Iris pigment epithelial cell (primary cell): Measurements from ENCODE around the gene PRKCQ.

Experiments used
- DNase-seq: peaks from one replicate; pipeline ENCODE4 v3.0.0-alpha.2; 2011; ENCODE audit warnings: low read depth

PRKCQ gene

DNA sequence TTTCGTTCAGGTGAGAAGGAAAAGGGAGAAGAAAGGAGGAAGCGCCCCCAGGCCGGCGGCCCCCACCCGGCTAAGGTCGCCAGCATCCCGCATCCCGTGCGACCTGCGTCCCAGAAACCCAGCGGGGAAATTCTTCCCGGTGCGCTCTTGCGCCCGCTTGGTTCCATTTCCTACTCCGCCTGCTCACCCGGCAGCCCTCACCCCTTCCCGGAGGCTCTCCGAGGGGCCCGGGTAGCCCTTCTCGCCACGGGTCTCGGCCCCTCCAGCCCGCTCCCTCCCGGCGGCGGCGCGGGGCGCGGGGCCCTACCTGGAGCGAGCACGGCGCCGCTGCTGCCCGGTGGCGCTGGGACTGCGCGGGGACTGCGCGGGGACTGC, at the start of gene PRKCQ:
Gene PRKCQ, minus strand, starts transcription at position 373 of the 375 bp plus-strand sequence. CDS start 65,141 bp downstream, outside the sequence.
- peak; percentile 22 for DNase-seq

DNA sequence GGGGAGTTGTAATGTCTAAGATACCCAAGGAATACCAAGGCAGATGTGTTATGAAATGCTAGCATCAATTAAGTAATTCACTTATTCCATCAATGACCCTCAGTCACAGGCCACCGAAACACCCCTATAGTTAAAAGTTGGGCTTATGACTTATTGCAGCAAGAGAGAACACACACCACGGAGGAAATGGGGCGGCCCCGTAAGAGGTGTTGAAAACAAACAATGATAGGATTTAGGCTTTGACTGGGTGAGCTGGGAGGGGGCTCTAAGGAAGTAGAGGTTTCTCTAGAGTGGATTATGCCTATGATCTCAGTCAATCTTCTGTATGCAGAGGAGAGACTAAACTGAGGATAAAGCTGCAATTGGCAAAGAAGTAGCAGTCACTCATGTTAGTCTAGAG, 45.4 kb upstream of the PRKCQ start:
- DNase-seq = no peak

DNA sequence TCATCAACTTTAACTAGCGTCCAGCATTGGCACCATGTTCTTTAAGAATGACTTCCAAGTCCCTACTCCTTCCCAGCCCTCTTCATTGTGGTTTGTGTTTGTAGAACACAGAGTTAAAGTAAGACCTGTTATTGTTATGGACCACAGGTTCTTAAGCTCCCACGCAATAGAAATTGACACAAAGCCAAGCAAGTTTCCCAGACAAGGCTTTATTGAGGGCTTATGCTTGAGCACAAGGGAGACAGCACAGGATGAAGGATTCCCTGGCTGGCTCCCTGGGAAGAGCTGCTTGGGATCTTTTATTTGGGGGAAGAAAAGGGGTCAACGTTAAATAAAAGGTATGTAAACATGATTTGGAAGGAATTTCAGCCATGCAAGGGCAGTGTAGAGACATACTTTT, 44.3 kb upstream of the PRKCQ start:
- peak; percentile 7 for DNase-seq

DNA sequence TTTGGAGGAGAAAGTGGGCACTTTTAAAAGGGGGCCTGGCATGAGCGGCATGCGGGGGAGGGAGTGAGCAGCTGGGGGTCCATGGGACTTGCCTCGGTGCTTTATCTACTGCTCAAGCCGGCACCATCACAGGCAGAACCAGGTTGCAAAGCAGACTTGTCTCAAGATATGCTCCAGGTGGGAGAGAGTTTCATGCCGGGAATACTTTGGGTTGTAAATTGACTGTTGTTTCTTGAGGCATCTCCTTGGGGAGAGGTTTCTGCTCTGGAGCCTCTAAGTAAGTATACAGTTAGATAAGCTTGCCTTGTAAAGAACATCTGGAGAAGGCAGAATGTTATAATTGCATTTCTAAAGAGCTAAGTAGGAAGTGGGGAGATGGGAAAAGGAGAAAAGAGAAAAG, 42.8 kb upstream of the PRKCQ start:
- no peak for DNase-seq

DNA sequence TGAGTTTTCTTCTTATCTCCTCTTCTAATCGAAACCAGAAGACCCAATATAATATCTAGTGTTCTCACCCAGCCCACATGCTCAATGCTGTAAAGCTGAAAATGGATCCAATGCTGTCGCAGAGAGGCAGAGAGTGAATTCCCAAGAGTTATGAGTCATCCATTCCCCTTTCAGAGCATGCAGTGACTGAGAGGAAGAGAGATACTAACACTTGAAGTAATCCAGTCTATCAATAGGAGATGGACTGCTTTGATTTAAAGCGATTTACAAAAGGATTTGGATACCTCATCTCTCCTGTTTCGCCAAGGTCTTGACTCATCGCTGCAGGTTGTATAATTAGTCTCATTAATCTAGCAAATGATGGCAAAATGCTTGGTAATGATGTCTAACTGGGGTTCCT, 41.5 kb upstream of the PRKCQ start:
- DNase-seq = peak; percentile 27

DNA sequence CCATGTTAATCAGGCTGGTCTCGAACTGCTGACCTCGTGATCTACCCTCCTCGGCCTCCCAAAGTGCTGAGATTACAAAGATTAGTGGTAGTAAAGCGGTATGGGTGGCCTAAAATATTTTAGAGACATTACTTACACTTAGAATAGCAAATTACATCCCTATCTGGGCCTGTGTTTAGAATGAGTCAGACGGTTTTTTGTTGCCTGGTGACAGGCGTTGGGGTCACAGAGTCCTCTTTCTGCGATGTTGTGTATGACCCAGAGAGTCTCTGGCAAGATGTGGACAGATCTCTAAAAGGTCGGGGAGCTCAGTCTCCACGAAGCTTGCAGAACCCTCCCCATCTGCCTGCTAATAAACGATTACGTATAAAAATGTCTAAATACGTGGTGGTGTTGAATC, 39.6 kb upstream of the PRKCQ start:
- no peak for DNase-seq

DNA sequence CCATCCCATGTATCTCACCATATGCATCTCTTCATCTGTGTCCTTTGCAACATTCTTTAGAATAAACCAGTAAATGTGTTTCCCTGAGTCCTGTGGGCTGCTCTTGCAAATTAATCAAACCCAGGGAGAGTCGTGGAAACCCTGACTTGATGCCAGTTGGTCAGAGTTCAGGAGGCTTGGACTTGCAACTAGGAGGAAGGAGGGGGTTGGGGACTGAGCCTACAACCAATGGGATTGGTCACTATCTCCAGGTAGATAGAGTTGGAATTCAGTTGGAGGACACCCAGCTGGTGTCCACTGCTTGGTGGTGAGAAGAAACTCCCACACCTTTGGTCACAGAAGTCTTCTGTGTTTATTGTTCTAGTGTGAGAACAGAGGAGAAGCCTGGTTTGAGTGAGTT, 38.3 kb upstream of the PRKCQ start:
- no peak for DNase-seq

DNA sequence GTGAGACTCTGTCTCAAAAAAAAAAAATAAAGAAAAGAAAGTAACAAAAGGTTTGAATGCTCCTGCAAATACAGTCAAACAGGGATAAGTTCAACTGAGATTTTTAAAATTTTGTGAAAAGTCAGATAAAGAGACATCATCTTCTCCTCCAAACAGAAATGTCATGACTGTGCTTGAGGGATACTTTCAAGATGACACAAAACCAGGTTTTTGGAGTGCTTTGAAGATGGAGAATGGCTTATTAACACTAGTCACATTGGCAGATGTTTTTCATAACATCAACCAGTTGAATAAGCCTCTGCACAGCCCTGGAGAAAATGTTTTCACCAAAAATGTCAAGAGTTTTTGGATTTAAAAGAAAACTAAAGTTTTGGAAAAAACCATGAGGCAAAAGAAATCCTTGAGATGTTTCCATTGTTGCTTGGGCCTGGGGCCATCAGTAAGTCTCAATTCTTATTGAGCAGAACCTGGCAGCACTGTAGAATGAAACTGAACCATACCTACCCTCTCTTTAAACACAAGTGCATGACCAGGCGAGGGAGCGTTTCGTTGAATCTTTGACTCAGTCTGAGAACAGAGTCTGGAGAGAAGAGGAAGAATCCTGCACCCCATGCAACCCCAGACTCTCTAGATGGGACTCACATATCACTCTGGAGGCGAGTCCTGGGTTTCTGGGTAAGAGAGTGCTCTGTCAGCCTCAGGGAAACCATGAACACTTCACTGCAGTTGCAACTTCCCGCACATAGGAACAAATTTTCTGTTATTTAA, 37.4 kb upstream of the PRKCQ start:
- DNase-seq = no peak

DNA sequence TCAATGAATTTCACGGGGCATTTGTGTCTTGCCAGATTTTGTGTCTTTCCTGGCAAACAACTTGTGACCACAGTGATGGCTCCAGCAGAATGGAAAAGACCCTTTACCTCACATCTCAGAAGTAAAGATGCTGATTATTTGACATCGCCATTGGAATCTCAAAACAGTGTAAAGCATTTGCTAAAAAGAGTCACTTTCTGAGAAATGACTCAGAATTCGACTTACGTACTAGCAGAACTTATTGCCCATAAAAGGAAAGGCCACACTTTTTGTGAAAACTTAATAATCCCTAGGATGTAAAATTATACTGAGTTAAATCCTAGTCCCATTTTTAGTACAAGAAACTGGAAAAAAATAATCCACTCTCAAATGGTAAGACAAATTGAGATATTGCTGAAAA, 35.9 kb upstream of the PRKCQ start:
- no peak for DNase-seq

DNA sequence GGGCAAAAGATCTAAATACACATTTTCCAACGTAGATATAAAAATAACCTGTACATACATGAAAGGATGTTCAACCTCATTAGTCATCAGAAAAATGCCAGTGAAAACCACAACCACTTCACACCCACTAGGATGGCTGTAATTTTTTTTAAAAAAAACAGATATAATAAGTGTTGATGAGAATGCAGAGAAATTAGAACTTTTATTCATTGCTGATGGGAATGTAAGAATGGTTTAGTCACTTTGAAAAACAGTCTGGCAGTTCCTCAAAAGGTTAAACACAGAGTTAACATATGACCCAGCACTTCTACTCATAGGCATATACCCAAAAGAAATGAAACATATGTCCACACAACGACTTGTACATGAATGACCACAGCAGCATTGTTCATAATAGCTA, 32.3 kb upstream of the PRKCQ start:
- DNase-seq = no peak

DNA sequence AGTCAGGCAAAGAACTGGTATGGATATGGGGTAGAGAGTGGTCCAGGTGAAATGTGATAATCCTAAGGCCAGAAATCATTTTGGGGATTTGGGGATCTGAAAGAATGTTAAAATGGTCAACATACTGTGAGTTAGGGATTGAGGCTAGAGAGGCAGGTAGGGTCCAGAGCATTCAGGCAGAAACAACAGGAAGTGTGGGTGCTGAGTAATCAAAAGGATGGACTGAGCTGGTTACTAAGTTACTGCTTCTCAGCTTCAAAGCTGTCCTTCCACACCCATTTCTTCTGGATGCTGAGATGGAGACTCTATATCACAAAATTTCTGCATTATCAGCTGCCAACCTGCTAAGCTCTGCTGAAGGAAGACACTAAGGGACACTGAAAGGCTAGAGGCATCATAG, 30.6 kb upstream of the PRKCQ start:
- no peak for DNase-seq

DNA sequence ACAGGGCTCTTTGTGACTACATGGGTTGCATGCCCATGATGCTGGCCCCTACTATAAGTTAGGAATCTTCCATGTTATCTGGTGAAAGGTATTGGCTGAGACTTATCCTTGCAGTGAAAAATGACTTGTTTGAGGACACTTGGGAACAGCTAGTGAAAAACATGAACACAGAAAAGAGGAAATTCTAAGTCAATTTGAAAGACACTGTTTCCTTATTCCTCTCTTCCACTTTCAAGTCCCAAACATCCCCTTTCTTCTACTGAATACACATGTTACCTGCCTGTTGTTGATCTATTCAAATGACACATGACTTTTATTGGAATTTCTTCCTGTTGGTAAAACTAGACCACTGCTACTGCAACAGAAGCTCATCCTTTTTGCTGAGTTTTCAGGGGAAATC, 29.5 kb upstream of the PRKCQ start:
- DNase-seq = no peak

DNA sequence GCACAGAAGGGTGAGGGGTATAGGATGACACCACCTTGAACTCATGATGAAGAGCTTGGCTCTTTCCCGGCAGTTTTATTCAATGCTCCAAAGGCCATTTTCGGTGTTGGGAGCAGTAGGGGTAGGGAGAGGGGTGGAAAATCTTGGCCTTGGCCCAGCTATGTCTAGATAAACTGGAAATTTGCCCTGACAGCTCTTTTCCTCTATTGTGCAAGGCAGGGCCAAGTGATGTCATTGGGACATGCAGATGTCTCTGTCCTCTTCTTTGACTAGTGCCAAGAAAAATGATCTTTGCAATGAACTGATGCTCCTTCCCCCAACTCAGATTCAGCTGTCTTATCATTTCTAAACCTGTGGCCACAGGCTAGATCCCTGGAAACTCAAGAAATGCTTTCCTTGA, 27.7 kb upstream of the PRKCQ start:
- DNase-seq = no peak

DNA sequence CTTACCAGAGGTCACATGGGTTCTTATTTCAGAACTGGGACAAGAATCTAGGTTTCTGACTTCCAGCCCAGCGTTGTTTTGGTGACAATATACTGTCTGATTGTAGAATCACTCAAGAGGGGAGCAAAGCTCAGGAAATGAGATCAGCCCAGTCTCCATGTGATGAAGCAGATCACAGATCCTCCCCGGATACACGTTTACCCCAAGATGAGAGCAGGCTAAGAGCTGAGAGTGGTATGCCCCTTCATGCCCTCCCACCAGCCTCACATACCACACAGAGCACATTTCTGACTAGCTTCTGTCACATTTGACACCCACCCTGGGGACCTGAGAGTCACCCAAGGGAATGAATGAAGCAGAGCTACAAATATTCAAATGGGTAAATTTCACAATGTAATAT, 27.1 kb upstream of the PRKCQ start:
- no peak for DNase-seq

DNA sequence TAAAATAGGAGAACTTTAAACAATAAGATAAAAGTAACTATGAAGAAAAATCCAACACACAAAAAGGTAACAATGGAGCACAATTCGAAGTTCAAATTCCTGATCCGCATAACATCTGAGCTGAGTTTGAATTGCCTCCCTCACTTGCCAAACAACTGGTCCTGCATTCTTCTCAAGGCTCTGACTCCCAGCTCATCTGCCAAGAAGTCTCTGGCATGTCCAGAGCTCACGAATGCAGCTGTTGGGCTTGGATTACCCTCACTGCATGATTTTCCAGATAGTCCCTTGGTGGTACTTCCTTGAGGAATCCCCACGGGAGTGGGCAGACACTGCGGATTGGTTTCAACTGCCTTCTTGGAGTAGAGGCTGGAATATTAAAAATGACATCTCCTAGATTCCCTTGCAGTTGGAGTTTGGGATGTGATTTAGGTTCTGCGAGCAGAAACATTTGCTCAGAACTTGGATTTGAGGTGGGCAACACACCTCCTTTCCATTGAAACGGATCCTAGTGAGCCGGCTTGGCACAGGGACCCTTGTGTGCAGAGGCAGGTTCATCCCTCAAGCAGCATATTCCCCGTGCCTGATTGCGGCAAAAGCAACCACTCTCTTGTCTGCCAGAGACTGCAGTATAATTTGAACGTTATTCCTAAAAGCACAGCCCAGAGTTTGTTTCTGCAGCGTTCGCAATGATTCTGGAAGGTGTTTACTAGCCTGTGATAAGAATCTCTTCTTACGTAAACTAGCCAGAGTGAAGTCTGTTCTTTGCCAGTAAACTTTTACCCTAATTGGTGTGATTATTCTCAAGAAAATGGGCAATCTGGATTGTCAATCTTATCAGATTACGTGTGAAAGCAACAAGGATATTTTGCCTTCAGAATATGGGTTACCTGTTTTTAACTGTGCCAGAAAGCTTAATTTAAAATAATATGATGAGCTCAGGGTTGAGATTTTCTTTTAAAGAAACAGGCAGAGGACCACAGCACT, 23.4 kb upstream of the PRKCQ start:
- no peak for DNase-seq

DNA sequence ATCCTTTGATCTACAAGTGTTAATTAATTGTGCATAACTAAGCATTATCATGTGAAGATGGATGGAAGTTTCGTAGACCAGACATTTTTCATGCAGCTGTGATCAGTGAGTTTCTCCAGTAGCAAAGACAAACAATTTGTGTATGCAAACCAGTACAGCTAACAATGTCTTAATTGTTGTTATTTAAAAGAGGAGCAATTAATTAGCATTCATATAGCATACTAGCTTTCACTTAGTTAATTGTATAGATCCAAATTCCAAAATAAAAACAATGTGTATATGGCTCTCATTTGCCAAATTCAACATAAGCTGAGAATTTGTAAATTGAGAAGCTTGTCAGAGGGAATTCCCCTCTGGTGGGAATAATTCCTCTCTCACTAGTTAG, 22.6 kb upstream of the PRKCQ start:
- DNase-seq = no peak

DNA sequence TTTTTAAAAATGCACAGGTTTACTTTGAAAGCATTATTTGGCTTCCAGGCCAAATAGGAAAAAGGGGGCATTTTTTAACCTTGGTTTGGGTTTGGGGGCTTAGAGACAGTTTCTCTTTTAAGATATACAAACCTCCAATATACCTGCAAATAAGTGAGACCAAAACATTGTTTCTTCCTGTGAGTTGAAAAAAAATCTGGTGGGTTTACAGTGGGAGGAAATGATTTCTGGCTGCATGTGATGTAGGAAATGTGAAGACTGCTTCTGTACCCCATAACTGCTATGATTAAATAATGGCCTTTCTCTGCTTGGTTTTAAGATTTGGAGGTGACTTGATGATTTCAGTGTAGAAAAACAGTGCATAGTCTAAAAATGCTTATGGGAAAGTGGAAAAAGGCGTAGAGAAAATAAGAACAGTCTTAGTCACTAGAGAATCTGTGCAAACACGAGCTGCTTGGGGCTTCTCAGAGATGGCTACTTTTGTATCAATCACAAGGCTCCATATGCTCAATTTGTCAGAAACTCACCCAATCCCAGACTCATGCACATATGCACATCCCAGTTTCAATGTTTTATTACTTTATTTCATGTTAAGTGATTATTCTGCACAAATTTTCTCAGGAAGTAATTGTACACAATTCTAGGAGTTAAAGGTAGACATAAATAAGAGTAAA, 22.1 kb upstream of the PRKCQ start:
- DNase-seq = no peak

DNA sequence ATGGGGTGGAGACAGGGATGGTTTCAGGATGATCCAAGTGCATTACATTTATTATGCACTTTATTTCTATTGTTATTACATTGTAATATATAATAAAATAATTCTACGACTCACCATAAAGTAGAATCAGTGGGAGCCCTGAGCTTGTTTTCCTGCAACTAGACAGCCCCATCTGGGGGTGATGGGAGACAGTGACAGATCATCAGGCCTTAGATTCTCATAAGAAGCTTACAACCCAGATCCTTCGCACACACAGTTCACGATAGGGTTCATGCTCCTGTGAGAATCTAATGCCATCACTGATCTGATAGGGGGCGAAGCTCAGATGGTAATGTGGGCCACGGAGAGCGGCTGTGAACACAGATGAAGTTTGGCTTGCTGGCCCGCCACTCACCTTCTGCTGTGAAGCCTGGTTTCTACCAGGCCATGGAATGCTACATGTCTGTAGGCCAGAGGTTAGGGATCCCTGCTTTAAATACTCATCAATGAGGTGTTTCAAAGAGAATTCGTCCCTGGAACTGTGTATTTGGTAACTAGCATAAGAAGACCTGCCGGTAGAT, 21.2 kb upstream of the PRKCQ start:
- no peak for DNase-seq

DNA sequence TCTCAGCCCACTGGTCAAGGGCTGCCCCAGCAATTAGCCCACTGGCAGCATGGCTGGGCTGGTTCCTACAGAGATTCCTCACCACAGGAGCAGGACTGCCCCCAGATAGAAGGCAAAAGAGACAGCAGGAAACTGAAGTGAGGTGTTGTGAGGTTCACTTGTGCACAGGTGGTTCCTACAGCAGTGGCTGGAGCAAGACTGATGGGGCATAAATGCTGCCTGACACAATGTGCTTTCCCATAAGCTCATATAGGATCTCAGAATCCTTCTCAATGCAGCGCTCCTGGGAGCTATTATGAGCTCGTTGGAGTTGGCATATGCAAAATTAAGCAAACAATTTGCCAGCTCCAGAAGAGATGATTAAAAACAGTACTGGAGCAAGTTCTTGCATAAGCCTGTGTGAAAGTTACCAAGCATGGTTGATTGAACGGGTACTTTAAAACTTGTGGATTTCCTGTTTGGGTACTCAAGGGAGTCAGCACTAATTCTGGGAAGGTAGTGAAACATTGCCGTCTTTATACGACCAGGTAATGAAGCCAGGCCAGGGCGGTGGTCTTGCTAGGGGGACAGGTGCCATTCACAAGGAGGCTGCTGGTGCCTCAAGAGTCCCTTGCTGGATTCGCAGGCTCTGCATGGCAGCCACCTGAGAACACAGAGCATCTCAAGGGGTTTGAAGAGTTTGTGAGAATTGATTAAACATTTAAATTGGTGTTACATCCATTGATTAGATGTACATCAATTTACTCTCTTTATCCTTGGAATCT, 20.3 kb upstream of the PRKCQ start:
- no peak for DNase-seq

DNA sequence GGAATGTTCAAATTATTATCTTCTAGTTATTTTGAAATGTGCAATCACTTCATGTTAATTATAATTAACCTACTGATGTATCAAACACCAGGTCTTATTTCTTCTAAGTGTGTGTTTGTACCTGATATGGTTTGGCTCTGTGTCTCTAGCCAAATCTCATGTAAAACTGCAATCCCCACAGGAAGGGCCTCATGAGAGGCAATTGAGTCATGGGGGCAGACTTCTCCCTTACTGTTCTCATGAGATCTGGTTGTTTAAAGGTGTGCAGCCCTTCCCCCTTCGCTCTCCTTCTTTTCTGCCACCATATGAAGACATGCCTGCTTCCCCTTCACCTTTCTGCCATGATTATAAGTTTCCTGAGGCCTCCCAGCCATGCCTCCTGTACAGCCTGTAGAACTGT, 18.6 kb upstream of the PRKCQ start:
- no peak for DNase-seq

DNA sequence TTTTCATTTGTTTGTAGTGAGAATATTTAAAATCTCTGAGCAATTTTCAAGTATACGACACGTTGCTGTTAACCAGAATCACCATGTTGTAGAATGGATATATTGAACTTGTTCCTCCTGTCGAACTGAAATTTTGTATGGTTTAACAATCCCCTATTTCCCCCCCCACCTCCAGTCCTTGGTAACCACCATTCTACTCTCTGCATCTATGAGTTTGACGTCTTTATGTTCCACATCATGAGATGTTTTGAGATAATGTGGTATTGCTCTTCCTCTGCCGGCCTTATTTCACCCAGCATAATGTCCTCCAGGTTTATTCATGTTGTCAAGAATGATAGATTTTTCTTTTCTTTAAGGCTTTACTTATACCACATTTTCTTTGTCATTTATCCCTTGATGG, 17.4 kb upstream of the PRKCQ start:
- DNase-seq = no peak

DNA sequence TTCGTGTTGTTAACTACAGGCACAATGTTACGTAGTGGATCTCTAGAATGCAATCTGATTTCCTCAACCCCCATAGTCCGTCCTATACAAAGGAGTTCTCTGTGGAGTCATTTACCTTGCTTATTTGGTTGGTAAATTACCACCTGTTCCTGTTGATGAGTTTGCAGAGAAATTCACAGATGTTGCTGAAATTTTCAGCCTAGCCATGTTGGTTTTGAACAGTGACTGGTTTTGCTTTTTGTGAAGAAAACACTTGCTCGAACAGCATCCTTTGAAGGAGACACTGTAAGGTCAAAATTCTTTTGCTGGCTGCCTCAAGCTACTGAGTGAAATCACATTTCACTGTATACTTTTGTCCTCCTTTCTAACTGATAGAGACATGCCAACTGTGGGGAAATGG, 15.4 kb upstream of the PRKCQ start:
- no peak for DNase-seq
